ENCODE results near the gene CEP162.
"Not testable (repeated sequence)": the region's sequence is repeated elsewhere in the genome, so short reads cannot be mapped to it uniquely, and the experiment has no call there.

CEP162 gene

DNA sequence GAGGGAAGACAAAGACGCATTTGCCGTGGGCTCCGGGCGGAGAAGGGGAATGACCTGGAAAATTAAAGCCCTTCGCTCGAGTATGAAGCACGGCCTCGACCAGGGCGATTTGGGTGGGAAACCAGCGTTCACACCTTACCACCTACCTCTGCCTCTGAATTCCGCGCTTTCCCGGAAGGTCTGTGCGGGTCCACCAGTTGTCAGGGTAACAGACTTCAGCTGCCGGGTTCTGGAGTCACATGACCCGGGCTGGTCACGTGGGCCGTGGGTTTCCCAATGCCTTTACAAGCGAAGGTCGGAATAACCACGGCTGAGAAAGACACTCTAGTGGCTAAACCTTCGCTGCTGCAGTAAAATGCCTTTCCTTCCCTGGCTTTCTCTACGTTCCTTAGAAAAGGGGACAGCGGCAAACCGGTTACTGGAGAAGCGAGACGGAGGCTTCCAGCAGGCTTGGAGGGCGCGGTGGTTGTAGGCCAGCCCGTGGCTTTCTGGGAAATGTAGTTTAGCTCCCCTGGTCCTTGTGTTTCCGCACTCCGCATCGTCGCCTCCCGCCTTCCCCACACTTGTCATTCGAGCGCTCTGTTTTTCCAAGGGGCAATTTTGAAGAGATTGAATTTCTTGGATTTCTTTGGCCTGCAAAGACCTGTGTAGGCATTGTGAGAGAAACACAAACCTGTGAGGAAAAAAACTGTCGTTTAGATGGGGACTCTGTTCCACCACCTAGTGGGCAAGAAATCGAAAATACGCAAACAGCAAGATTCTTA lies at the start of gene CEP162:
Gene CEP162, minus strand, starts transcription at position 210 of the 764 bp plus-strand sequence. CDS start 1,250 bp downstream, outside the sequence.
- peak; percentile 95 for DNase-seq (ENCODE audit: low read depth, low spot score)

DNA sequence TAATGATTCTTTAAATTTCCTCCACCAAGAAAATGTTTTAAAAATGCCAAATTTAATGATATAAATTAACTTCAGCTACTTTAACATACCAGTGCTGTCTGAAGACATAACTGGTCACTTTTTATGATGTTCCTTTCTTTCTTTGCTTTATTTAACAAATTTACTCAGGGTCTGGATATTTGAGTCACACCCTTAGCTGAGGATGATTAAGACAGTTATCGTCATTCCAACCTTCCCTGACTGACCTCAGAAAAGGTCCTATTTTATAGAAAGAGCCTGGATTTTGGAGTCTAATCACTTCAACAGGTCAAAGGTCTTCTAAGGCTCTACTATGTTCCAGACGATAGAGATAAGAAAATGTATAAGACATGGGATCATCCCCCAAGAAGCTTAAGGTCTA lies 47.4 kb upstream of the CEP162 start:
- no peak for DNase-seq (ENCODE audit: low read depth, low spot score)

DNA sequence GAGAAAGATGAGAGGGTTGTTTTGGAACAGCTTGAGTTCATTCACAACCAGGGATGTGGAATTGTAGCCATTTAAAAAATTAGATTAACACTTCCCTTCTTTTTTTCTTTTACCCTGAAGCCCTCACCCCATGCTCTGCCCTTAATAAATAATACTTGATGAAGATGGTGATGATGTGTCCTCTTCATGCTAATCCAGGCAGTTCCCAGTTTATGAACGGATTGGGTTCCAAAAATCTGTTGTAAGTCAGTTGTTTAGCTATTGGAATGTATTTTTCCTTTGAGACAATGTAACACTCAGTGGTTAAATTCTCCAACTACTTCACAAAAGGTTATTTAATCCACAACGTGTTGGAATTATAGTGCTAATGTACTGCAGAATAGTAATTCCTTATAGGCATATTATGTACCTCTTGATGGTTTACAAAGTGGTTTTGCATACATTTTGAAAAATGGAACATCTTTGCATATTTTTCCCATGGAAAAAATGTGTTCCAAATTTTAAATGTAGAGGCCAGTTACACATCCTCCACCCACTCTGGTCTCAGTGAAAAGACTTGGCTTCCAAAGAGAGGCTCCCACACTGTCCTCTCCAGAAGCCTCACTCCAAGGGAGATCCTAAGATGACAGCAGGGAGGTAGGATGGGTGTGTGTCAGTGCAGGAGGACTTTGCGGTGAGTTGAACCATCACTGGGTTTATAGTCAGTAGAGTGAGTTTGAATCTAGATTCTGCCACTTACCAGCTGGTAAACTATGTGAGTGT lies 45.8 kb upstream of the CEP162 start:
- no peak for DNase-seq (ENCODE audit: low read depth, low spot score)

GRCh38 chr6:84272298-84272697 lies 44.9 kb upstream of the CEP162 start:
- no peak for DNase-seq (ENCODE audit: low read depth, low spot score)

DNA sequence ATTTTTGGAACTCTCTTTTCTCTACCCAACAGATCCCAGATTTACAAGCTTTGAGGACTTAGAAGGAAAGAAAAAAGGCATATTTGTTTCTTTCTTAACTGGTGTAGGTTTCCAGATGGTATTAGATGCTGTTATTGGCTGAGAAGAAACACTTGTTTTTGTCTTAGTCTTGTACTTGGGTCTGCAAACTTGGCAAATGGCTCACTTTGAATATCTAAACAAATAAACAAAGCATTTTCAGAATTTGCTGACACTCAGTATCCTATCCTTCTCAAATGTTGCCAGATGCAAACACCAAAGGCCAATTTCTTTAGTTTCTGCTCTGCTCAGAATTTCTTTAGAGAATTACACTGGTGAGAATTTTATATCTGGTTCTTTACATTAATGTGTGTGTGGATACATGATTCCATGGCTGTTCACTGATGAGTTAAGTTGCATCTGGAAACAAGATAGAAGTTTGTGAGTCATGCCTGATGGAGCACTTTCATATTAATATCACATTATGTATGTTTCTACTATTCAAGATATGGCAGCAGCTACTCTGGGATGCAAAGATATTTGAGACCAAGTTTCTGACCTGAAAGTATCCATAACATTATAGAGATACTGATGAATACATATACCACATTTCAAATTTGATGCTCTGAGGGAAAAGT lies 43.7 kb upstream of the CEP162 start:
- DNase-seq (ENCODE audit: low read depth, low spot score) = no peak

GRCh38 chr6:84269947-84270733 lies 42.7 kb upstream of the CEP162 start:
- DNase-seq (ENCODE audit: low read depth, low spot score) = no peak

DNA sequence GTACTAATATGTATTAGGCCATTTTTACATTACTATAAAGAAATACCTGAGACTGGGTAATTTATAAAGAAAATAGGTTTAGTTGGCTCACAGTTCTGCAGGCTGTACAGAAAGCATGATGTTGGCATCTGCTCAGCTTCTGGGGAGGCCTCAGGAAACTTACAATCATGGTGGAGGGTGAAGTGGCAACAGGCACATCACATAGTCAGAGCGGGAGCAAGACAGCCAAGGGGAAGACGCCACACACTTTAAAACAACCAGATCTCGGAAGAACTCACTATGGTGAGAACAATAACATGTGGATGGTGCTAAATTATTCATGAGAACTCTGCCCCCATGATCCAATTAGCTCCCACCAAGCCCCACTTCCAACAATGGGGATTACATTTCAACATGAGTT lies 41.3 kb upstream of the CEP162 start:
- no peak for DNase-seq (ENCODE audit: low read depth, low spot score)

DNA sequence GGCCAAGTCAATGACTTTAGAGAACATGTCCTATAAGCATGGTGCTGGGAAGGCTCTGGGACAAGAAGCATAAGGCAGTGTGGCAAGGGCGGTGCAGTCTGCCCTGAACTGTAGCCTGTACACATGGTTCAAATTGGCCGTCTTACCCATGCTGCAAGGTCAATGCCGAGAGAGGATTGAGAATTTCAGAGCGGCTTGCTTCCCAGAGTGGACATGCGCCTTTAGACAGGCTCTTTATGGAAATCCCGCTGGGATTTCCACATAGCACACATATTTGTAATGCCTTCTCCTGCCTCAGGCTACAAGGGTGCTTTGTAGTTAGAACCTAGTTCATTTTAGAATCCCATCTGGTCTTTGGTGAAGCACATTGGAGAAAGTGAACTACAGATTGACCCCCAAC lies 36.1 kb upstream of the CEP162 start:
- DNase-seq (ENCODE audit: low read depth, low spot score) = peak; percentile 73

GRCh38 chr6:84260926-84261325 lies 33.5 kb upstream of the CEP162 start:
- no peak for DNase-seq (ENCODE audit: low read depth, low spot score)

DNA sequence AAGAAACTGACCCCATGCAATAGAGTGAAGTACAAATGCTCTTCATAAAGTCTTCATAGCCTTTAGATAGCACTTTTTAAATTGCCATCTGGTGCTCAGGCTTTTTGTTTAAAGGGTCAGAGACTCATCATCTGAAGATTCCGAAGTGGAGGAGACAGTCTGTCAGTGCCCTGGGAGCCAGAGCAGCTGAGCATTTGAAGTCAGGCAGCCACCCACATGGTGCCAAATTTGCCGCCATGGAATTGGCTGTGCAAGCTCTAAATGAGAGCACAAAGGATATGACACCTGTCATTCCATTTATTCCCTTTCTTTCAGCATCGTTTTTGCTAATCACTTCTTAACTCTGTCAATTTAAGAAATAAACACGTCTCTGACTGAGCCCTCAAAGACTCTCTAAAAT lies 32.8 kb upstream of the CEP162 start:
- DNase-seq (ENCODE audit: low read depth, low spot score) = no peak

DNA sequence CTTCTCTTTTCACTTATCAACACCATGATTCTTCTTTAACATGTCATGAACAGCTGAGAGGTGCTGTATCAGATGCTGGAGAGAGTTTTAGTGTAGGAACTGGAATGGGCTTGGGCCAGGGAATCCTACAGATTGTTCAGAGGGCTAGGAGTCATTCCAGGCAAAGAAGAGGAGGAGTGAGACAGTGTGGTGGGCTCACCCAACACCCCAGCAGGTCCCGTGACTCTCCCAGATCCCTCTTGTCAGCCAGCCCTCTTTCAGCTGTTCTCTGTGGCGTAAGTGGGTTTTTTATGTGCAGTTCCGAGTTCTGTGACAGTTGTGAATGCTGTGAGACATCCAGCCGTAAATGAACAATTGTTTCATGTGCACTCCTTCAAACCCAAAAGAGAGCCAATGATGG lies 31.4 kb upstream of the CEP162 start:
- DNase-seq (ENCODE audit: low read depth, low spot score) = no peak

DNA sequence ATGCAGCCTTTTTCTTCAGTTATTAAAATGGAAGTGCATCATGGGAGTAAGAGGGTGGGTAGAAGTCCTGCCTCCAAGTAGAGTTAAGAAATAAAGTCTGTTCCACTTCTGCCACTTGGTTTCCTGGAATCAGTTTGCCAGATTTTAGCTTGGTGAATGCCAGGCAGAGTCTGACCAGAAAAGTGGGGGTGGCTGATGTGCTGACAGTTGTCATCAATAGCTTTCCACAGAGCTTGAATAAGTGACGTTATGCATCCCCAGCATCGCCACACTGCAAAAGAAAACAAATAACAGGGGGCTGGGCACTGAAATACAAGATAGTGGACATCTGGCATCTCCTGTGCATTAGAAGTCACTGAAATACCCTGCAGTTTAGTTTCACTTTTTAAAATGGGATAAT lies 30.8 kb upstream of the CEP162 start:
- no peak for DNase-seq (ENCODE audit: low read depth, low spot score)

- no peak for DNase-seq (ENCODE audit: low read depth, low spot score)
Observed at GRCh38 chr6:84255641-84256040, 28.2 kb upstream of the CEP162 start.

GRCh38 chr6:84253380-84253779 lies 25.9 kb upstream of the CEP162 start:
- DNase-seq (ENCODE audit: low read depth, low spot score) = no peak

DNA sequence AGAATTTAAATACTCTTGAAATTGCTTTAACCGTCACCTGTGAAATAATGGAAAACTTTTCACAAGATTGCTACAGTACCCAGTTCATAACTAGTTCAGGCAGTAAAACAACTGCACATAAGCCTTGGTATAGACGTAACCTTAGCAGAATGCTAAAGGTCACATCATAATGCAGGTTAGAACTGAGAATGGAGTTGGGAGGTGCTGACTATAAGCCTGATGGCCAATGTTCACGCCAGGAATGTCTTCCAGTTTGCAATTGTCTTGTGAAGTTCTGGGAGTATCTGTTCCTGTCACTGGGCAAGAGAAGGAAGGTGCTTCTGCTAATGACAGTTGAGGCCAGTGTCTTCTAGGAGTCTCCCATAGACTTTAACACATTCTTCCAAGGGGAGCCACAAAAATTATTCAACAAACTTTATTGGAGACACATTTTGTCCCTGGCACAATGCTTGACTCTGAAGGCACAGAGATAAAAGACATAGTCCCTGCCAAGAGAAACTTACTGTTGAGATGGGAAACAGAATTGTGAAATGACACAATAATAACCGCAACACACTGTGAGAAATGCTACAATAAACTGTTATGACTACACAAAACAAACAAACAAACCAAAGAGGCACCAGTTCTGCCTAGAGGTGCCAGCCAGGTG lies 24.6 kb upstream of the CEP162 start:
- DNase-seq (ENCODE audit: low read depth, low spot score) = no peak

DNA sequence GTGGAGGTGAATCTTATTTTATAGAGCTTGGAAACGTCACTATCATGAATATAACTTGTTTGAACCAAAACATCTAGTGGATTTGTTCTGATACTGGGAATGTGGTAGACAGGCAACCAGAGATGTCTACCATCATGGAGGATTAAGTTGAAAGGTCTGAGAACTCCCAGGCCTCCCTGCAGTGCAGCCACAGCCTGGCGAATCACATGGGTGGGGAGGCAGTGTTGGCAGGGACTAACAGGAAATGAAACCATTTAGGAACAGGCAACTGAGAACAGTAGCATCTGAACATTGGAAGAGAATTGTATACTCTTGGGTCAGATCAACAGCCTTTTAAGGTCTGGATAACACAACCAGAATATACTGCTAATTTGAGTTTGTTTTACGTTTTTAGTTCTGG lies 22.3 kb upstream of the CEP162 start:
- peak; percentile 11 for DNase-seq (ENCODE audit: low read depth, low spot score)

DNA sequence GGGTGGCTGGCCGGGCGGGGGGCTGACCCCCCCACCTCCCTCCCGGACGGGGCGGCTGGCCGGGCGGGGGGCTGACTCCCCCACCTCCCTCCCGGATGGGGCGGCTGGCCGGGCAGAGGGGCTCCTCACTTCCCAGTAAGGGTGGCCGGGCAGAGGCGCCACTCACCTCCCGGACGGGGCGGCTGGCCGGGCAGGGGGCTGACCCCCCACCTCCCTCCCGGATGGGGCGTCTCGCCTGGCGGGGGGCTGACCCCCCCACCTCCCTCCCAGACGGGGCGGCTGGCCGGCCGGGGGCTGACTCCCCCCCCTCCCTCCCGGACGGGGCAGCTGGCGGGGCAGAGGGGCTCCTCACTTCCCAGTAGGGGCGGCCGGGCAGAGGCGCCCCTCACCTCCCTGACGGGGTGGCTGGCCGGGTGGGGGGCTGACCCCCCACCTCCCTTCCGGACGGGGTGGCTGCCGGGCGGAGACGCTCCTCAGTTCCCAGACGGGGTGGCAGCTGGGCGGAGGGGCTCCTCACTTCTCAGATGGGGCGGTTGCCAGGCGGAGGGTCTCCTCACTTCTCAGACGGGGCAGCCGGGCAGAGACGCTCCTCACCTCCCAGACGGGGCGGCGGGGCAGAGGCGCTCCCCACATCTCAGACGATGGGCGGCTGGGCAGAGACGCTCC lies 17.1 kb upstream of the CEP162 start:
- not testable (repeated sequence) for DNase-seq (ENCODE audit: low read depth, low spot score)

DNA sequence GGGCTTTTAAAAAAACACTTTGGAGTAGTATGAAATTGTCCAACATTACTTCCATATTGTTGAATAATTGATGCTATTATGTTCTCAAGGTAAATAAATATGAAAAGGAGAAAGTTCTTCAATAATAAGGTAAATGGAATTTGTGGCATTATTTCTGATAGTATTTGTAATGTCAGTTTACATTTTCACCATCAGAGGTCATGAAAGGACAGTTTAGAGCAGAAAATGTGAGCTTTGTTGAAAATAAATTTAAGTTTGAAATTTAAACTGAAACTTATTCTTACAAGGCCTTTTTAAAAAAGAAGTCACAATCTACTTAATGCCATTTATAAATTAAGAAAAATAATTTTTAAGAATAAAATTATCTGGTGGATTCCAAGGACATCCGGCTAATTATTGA lies 15.8 kb upstream of the CEP162 start:
- DNase-seq (ENCODE audit: low read depth, low spot score) = no peak

GRCh38 chr6:84242265-84242664 lies 14.8 kb upstream of the CEP162 start:
- DNase-seq (ENCODE audit: low read depth, low spot score) = no peak

DNA sequence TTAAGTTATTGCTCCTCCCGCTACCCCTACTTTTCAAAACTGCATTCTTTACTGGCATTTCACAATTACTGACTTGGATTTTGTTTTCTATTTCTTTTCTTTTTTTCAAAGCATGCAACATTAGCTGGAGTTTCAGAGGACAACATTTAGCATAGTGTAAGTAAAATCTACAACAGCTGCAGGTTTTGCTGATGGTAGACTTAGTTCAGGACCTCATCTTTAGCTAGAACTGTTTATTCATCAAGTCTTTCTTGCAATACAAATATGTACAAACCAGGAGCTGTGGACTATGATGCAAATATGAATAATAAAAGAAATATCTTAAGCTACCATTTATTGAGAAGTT lies 728 bp upstream of the CEP162 start:
- DNase-seq (ENCODE audit: low read depth, low spot score) = no peak

DNA sequence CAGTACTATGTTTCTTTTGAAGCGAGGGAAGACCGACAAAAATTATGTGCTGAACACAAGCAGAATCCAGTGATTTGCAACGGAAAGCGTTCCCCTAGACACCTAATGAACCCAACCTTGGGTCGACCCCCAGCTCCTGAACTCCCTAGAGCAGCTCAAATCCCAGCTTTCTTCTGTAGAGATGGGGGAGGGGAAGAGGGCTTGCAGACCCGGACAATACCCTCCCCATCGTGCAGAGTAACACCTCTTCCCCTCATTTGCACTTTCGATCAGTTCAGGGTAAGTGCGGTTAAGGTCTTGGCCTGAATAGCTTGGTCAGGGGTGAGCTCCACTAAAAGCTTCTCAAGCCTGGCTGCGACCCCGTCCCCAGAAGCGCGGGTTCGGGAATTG lies 404 bp downstream of the CEP162 start:
- DNase-seq (ENCODE audit: low read depth, low spot score) = no peak
